Measurements from ENCODE around the gene CRYZL1.
"Not testable (repeated sequence)": the region's sequence is repeated elsewhere in the genome, so short reads cannot be mapped to it uniquely, and the experiment has no call there.

Gene CRYZL1

GRCh38 chr21:33645730-33646129 lies 4.2 kb upstream of the CRYZL1 start:
- no peak for TF ChIP-seq FOXP2 (optimal IDR thresholded peaks at IDR 0.05; ENCODE audit: control extremely low read depth, extremely low read length, insufficient read depth)
- no peak for TF ChIP-seq EZH2 (IDR thresholded peaks at IDR 0.05)
- no peak for TF ChIP-seq POLR2AphosphoS5 (IDR thresholded peaks at IDR 0.05; ENCODE audit: borderline replicate concordance, low read depth, low read length)
- no peak overlapping the region for H3K4me3 ChIP-seq
- H3K9me3 ChIP-seq (ENCODE audit: low read depth, low read length) = no peaks in the 10 kb centered on the region
- no peaks in the 10 kb centered on the region for H3K36me3 ChIP-seq (ENCODE audit: insufficient read depth, low read length)
- no peak overlapping the region for H3K9ac ChIP-seq (ENCODE audit: insufficient read length)
- DNase-seq (ENCODE audit: low read depth, low spot score) = no peak
- no peak overlapping the region for H3K27ac ChIP-seq

- no peaks in the 10 kb centered on the region for H3K36me3 ChIP-seq (ENCODE audit: insufficient read depth, low read length)
- H3K9ac ChIP-seq (ENCODE audit: insufficient read length) = peak overlapping the region; percentile 76
- no peaks in the 10 kb centered on the region for H3K9me3 ChIP-seq (ENCODE audit: low read depth, low read length)
- H3K27ac ChIP-seq = peak overlapping the region; percentile 85
- DNase-seq (ENCODE audit: low read depth, low spot score) = peak; percentile 92
- peak overlapping the region; percentile 88 for H3K4me3 ChIP-seq
- TF ChIP-seq EZH2 (IDR thresholded peaks at IDR 0.05) (no peak), FOXP2 (optimal IDR thresholded peaks at IDR 0.05; ENCODE audit: control extremely low read depth, extremely low read length, insufficient read depth) (no peak), POLR2AphosphoS5 (IDR thresholded peaks at IDR 0.05; ENCODE audit: borderline replicate concordance, low read depth, low read length) (no peak)
These were observed 3.0 kb upstream of the CRYZL1 start for GRCh38 chr21:33644383-33645074.

- no peaks in the 10 kb centered on the region for H3K9me3 ChIP-seq (ENCODE audit: low read depth, low read length)
- peak overlapping the region; percentile 85 for H3K27ac ChIP-seq
- peak overlapping the region; percentile 88 for H3K4me3 ChIP-seq
- no peak for TF ChIP-seq FOXP2 (optimal IDR thresholded peaks at IDR 0.05; ENCODE audit: control extremely low read depth, extremely low read length, insufficient read depth)
- TF ChIP-seq EZH2 (IDR thresholded peaks at IDR 0.05) = no peak
- no peak for TF ChIP-seq POLR2AphosphoS5 (IDR thresholded peaks at IDR 0.05; ENCODE audit: borderline replicate concordance, low read depth, low read length)
- no peaks in the 10 kb centered on the region; the same call in 1 of the 2 replicates for H3K36me3 ChIP-seq (ENCODE audit: insufficient read depth, low read length)
- no peak for DNase-seq (ENCODE audit: low read depth, low spot score)
- H3K9ac ChIP-seq (ENCODE audit: insufficient read length) = peak overlapping the region; percentile 76
These were observed 2.2 kb upstream of the CRYZL1 start for GRCh38 chr21:33643658-33644311.

DNA sequence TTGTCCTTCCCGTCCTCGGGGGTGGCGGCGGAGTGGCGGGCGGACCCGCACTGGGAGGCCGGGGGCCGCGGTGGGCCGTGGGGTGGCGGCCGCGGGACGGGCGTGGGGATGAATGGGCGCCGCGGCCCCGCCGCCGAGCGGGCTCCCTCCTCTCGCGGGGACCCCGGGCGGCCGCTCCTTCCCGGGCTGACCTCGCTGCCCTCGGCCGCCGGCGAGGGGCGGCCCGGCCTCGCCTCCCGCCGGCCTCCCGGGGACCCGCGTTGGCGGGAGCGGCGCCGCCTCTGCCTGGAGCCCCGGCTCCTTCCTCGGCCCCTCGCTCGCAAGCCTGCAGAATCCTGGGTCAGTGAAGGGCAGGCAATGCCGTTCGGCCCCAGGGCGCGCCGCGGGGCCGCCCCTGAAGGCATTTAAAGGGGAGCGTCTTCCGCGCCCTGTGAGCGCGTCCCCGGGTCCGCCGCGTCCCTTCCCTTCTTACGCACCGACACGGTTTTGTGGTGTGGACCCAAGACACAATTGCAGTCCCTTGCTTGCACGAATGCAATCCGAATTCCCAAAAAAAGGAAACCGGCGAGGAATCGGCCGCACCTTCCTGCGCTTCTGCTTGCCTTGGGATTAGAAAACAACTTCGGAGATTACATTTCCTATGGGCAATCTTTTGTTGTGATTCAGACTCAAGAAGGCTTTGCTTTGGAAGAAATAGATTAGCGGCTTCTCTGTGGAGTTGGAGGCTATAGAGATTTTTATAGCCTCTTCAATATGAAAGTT lies 1.5 kb upstream of the CRYZL1 start:
- H3K9me3 ChIP-seq (ENCODE audit: low read depth, low read length) = no peaks in the 10 kb centered on the region
- H3K4me3 ChIP-seq = peak overlapping the region; percentile 88
- no peak for DNase-seq (ENCODE audit: low read depth, low spot score)
- peak overlapping the region; percentile 76 for H3K9ac ChIP-seq (ENCODE audit: insufficient read length)
- H3K36me3 ChIP-seq (ENCODE audit: insufficient read depth, low read length) = no peaks in the 10 kb centered on the region; the same call in 1 of the 2 replicates
- 0 out of 2 replicates have a peak overlapping the region, but pooled peaks have one; percentile 85 for H3K27ac ChIP-seq
- no peak for TF ChIP-seq POLR2AphosphoS5 (IDR thresholded peaks at IDR 0.05; ENCODE audit: borderline replicate concordance, low read depth, low read length)
- no peak for TF ChIP-seq FOXP2 (optimal IDR thresholded peaks at IDR 0.05; ENCODE audit: control extremely low read depth, extremely low read length, insufficient read depth)
- no peak for TF ChIP-seq EZH2 (IDR thresholded peaks at IDR 0.05)

DNA sequence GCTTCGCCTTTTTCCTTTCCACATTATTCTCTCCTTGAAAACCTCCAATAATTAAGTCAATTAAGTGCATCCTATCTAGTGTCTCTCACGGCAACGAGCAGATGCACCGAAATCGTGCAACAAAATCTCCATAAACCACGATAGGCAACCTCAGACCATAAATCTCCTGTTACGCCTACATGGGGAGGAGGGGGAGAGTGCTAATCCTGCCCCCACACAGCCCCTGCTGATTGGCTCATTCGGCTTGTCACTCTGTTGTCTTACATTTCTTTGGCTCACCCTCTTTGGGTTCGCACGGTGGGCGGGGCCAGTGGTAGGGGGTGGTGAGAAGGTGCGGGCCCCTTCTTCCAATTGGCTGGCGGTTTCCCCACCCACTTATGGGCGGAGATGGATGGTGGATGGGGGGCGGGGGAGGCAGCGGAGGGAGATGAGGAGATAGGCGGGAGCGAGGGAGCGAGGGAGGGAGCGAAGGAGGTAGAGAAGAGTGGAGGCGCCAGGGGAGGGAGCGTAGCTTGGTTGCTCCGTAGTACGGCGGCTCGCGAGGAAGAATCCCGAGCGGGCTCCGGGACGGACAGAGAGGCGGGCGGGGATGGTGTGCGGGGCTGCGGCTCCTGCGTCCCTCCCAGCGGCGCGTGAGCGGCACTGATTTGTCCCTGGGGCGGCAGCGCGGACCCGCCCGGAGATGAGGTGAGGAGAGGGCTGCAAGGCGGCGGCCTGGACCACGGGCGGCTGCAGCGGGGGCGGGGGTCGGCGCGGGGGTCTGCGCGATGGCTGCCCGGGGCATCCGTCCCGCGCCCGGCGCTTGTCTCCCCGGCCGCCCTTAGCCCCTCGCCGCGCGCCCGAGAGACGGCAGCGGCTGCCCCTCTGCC lies 720 bp upstream of the CRYZL1 start, which contains the start of gene ITSN1:
TSS of gene ITSN1 (plus strand) at position 475 of the 869 bp plus-strand sequence. CDS start 76,328 bp downstream, outside the sequence.
- H3K36me3 ChIP-seq (ENCODE audit: insufficient read depth, low read length) = no peaks in the 10 kb centered on the region; the same call in 1 of the 2 replicates
- TF ChIP-seq POLR2AphosphoS5 (IDR thresholded peaks at IDR 0.05; ENCODE audit: borderline replicate concordance, low read depth, low read length) = peak; percentile 86
- no peak for TF ChIP-seq EZH2 (IDR thresholded peaks at IDR 0.05)
- TF ChIP-seq FOXP2 (optimal IDR thresholded peaks at IDR 0.05; ENCODE audit: control extremely low read depth, extremely low read length, insufficient read depth) = peak; percentile 64
- DNase-seq (ENCODE audit: low read depth, low spot score) = peak; percentile 97
- H3K4me3 ChIP-seq = peak within 1 kb of the TSS; percentile 88
- peak within 1 kb of the TSS; percentile 86 for H3K9ac ChIP-seq (ENCODE audit: insufficient read length)
- H3K27ac ChIP-seq = peak within 1 kb of the TSS; percentile 89
- no peaks in the 10 kb centered on the region for H3K9me3 ChIP-seq (ENCODE audit: low read depth, low read length)

DNA sequence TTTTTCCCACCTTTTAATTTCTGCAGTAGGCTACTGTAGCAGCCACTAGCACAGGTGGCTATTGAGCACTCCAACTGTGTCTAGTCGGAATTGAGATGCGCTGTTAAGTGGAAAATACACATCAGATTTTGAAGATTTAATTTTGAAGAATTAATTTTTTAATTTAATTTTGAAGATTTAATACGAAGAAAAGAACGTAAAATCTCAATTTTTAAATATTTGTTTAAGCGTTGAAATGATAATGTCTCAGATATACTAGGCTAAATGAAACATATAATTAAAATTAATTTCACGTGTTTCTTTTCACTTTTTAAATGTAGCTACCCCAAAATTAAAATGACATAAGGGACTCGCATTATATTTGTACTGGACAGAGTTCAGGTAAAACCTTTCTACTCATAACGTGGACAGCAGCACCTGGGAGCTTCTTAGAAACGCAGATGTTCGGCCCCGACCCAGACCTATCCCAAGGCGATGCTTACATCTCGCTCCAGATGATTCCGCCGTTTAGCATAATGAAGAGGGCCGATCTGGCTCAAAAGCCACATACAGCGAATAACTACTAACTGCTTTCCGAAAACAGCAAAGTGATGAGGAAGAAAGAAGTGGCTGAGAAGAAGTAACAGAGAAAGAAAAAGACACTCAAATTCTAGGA lies 717 bp downstream of the CRYZL1 start:
- Histone ChIP-seq H3K27ac (peak overlapping the region; percentile 4), H3K4me3 (peak overlapping the region; percentile 84), H3K36me3 (ENCODE audit: insufficient read depth, low read length) (peaks cover 5% of the 10 kb centered on the region; the same call in 1 of the 2 replicates), H3K9me3 (ENCODE audit: low read depth, low read length) (no peaks in the 10 kb centered on the region), H3K9ac (ENCODE audit: insufficient read length) (peak overlapping the region; percentile 86)
- TF ChIP-seq FOXP2 (optimal IDR thresholded peaks at IDR 0.05; ENCODE audit: control extremely low read depth, extremely low read length, insufficient read depth) (no peak), EZH2 (IDR thresholded peaks at IDR 0.05) (no peak), POLR2AphosphoS5 (IDR thresholded peaks at IDR 0.05; ENCODE audit: borderline replicate concordance, low read depth, low read length) (no peak)
- DNase-seq (ENCODE audit: low read depth, low spot score) = no peak

DNA sequence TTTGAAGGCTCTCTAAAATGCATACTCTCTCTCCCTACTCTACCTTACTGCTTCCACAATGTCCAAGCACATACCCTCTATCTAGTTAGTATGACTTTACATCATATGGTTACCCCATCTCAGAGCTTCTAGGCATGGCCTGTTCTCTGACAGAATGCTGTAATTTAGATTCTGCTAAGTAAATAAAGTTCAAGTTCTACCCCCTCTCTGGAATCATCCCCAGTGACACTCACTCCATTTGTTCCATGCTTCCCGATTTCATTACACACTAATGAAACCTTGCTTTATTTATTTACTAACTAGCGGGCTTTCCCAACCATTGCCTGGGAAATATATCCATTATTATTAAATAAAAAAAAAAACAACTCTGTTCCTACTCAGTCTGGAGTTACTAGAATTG lies 7.3 kb downstream of the CRYZL1 start:
- H3K36me3 ChIP-seq (ENCODE audit: insufficient read depth, low read length) = peaks cover 44% of the 10 kb centered on the region

DNA sequence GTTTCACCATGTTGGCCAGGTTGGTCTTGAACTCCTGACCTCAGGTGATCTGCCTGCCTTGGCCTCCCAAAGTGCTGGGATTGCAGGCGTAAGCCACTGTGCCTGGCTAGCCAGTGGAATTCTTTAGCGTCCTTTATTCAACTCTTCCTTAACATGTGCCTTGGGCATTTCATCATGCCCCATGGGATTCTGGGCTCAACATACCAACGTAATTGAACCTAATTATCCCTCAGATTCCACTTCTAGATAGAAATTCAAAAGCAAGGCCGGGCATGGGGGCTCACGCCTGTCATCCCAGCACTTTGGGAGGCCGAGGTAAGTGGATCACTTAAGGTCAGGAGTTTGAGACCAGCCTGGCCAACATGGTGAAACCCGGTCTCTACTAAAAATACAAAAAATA lies 15.4 kb downstream of the CRYZL1 start:
- not testable (repeated sequence) for DNase-seq (ENCODE audit: low read depth, low spot score); H3K9ac ChIP-seq (ENCODE audit: insufficient read length); H3K27ac ChIP-seq; H3K4me3 ChIP-seq; H3K9me3 ChIP-seq (ENCODE audit: low read depth, low read length)
- H3K36me3 ChIP-seq (ENCODE audit: insufficient read depth, low read length) = peaks cover 48% of the 10 kb centered on the region

More for the DNA sequence above, 7.3 kb downstream of the CRYZL1 start:
- H3K9ac ChIP-seq (ENCODE audit: insufficient read length) = no peak overlapping the region
- H3K9me3 ChIP-seq (ENCODE audit: low read depth, low read length) = no peaks in the 10 kb centered on the region
- H3K27ac ChIP-seq = no peak overlapping the region
- TF ChIP-seq FOXP2 (optimal IDR thresholded peaks at IDR 0.05; ENCODE audit: control extremely low read depth, extremely low read length, insufficient read depth) = no peak
- TF ChIP-seq EZH2 (IDR thresholded peaks at IDR 0.05) = no peak
- no peak for TF ChIP-seq POLR2AphosphoS5 (IDR thresholded peaks at IDR 0.05; ENCODE audit: borderline replicate concordance, low read depth, low read length)
- no peak overlapping the region for H3K4me3 ChIP-seq
- DNase-seq (ENCODE audit: low read depth, low spot score) = no peak
